Erythroblast (primary cell): ENCODE results near the gene FJX1.

Experiments
- GATA1 ChIP-seq: IDR thresholded peaks from 2 replicates; pipeline ENCODE4 v1.6.1; 2011; ENCODE audit warnings: low read depth, mild to moderate bottlenecking, control low read depth, low read length, moderate library complexity
- POLR2A ChIP-seq: IDR thresholded peaks from 2 replicates; pipeline ENCODE4 v1.6.1; 2011; ENCODE audit warnings: mild to moderate bottlenecking, low read length

DNA sequence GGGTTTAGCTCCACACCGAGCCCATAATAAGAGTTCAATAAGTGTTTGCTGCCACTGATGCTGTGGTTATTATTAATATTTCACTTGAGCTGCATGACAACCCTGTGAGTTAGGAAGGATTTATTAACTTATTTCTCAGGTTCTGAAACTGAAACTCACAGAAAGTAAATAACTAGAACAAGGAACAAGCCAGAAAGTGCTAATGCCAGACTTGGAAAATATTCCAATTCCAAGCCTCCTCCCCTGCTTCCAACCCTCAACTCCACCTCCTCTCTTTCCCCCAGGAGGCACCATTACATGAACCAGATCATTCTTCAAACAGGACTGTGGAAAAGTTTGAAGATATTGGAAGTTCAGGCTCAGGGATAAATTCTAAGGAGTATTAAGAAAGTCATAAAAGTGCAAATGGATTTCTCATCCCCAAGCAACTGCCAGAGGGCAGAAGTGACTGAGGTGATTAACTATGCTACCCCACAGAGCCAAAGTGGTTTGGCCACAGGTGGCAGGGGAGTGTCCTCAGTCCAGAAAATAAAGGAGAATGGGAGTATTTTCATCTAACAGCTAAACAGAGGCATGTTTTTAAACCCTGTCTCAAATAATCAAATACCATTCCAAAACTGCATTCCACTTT is 3.2 kb upstream of the FJX1 start:
- no peak for TF ChIP-seq POLR2A
- no peak for TF ChIP-seq GATA1
